Endothelial cell of umbilical vein (primary cell): ENCODE measurements around the gene WDR27.

Experiments used
- CTCF ChIP-seq, 2 donors: IDR thresholded peaks; 1 replicate in 1 of 2; 2 replicates in 1 of 2; pipeline ENCODE4 v1.5.1; 2011; ENCODE audit warnings: low read length in 2 of 2, mild to moderate bottlenecking in 2 of 2, moderate library complexity in 2 of 2, control low read depth in 1 of 2, inconsistent platforms in 1 of 2, low read depth in 1 of 2; ENCODE audit not compliant: insufficient read depth in 1 of 2; ENCODE audit errors: extremely low read depth in 1 of 2
- EZH2 ChIP-seq: IDR thresholded peaks from 2 replicates; pipeline ENCODE4 v1.6.1; 2012; ENCODE audit warnings: borderline replicate concordance, low read depth, mild to moderate bottlenecking, moderate library complexity, low read length, inconsistent platforms; ENCODE audit not compliant: severe bottlenecking
- GATA2 ChIP-seq: IDR thresholded peaks from 2 replicates; pipeline ENCODE4 v1.7.0; 2011; ENCODE audit warnings: low read depth, mild to moderate bottlenecking, moderate library complexity, mixed read lengths, low read length; ENCODE audit not compliant: insufficient read length, insufficient read depth
- MAX ChIP-seq: IDR thresholded peaks from 2 replicates; pipeline ENCODE4 v1.6.1; 2011; ENCODE audit not compliant: insufficient read depth, insufficient read length
- MYC ChIP-seq: IDR thresholded peaks from one replicate; pipeline ENCODE4 v1.6.1; 2011; ENCODE audit warnings: mild to moderate bottlenecking, low read depth, low read length
- POLR2A ChIP-seq: IDR thresholded peaks from 2 replicates; pipeline ENCODE4 v1.6.1; 2012; ENCODE audit warnings: low read depth, mild to moderate bottlenecking, control low read depth, low read length
- POLR2AphosphoS5 ChIP-seq: IDR thresholded peaks from 2 replicates; pipeline ENCODE4 v1.6.1; 2012; ENCODE audit warnings: low read depth, mild to moderate bottlenecking, control low read depth, low read length, moderate library complexity; ENCODE audit not compliant: insufficient read depth

- TF ChIP-seq CTCF (IDR thresholded peaks at IDR 0.05; ENCODE audit: extremely low read depth in 1 of 2, insufficient read depth in 1 of 2, low read depth in 1 of 2, low read length in 2 of 2) (no peak), POLR2AphosphoS5 (no peak), MYC (no peak), POLR2A (no peak), EZH2 (no peak), GATA2 (no peak), MAX (no peak)
Measured at GRCh38 chr6:169723991-169724493, 22.2 kb upstream of the WDR27 start.
